Muscle layer of duodenum (tissue), 2 donors: ENCODE results near the gene CPNE4.
"Not testable (repeated sequence)": the region's sequence is repeated elsewhere in the genome, so short reads cannot be mapped to it uniquely, and the experiment has no call there.

Source experiments
- H3K27ac ChIP-seq: one replicate; pipeline ENCODE4 v1.7.0; 2013; ENCODE audit warnings: mild to moderate bottlenecking, low read length
- H3K27me3 ChIP-seq: one replicate; pipeline ENCODE4 v1.7.0; 2013; ENCODE audit warnings: low read depth, mild to moderate bottlenecking, control low read depth, low read length
- H3K36me3 ChIP-seq, 2 donors: one replicate each; pipeline ENCODE4 v1.7.0; 2013; ENCODE audit warnings: low read length in 2 of 2, control low read depth in 1 of 2, mild to moderate bottlenecking in 1 of 2; ENCODE audit not compliant: insufficient read depth in 2 of 2, control insufficient read depth in 1 of 2
- H3K4me1 ChIP-seq, 2 donors: one replicate each; pipeline ENCODE4 v1.7.0; 2013; ENCODE audit warnings: low read length in 2 of 2, mild to moderate bottlenecking in 2 of 2, control low read depth in 1 of 2, moderate library complexity in 1 of 2; ENCODE audit not compliant: insufficient read depth in 2 of 2, control insufficient read depth in 1 of 2
- H3K4me3 ChIP-seq, 2 donors: one replicate each; pipeline ENCODE4 v1.7.0; 2013; ENCODE audit warnings: low read length in 2 of 2, low read depth in 1 of 2, mild to moderate bottlenecking in 1 of 2
- H3K9me3 ChIP-seq, 2 donors: one replicate each; pipeline ENCODE4 v1.7.0; 2013; ENCODE audit warnings: low read length in 2 of 2, control low read depth in 1 of 2, mild to moderate bottlenecking in 1 of 2; ENCODE audit not compliant: control insufficient read depth in 1 of 2
- donor health status: healthy.

Gene CPNE4

DNA sequence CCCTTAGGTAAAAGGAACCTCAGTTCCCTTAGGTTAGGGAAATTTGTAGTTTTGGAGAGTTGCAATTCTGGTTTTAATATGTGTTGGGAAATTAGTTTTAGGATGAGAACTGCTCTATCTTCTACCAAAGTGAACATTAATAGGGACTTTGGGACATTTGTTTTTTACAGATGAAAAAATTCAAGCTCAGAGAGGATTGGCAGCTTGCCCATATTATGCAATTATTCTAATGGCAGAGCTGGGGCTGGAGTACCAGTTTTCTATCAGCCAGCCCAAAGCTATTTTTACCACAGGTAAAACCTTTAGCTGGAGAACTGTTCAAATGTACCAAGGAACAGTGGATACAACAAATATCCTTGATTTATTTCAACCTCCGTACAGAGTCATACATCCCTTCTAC is 127.0 kb downstream of the CPNE4 start:
- H3K4me3 ChIP-seq, result no peak overlapping the region
- no peaks in the 10 kb centered on the region for H3K27me3 ChIP-seq
- no peaks in the 10 kb centered on the region for H3K9me3 ChIP-seq
- H3K36me3 ChIP-seq, result no peaks in the 10 kb centered on the region
- no peak overlapping the region for H3K27ac ChIP-seq
- H3K4me1 ChIP-seq, result no peaks in the 10 kb centered on the region

DNA sequence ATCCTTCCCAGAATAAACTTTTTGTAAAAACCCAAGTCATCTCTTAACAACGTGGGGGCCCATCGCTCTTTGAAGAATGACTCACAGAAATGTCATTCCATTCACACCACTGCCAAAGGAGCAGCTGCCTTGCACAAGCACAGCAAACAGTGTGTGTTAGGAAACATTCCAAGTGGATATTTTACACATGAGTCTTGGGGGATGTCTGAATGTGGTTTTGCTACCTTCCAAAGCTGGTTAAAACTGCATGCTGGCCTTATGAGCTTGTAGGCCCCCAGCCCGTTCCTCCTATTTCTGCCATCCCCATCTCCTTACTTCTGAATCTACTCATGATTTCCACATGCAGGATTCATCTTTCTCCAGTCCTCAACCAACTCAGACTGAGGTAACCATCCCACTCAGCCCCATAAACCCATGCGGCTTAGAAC is 130.8 kb downstream of the CPNE4 start:
- no peaks in the 10 kb centered on the region for H3K9me3 ChIP-seq
- H3K4me3 ChIP-seq, result no peak overlapping the region

DNA sequence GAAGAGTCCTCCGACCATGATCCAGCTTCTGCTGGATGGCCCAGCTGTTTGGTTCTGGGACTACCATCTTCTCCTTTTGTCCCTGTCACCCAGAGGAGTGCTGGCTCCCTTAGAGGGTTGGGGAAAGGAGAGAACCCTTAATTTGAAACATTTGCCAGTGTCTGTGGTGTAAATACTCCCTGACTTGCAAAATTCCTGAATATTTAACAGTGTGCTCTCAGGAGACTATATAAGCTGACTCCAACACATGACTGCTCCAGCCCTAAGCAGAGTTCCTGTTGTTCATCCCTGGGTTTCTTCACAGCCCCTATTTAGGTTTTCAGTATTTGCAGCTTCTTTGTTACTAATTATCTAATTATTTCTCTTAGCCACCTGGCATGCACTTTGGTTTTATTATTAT is 133.1 kb downstream of the CPNE4 start:
- Histone ChIP-seq H3K4me3 (no peak overlapping the region), H3K27ac (no peak overlapping the region), H3K4me1 (no peaks in the 10 kb centered on the region), H3K36me3 (no peaks in the 10 kb centered on the region), H3K27me3 (no peaks in the 10 kb centered on the region), H3K9me3 (no peaks in the 10 kb centered on the region)

More for the DNA sequence above, 130.8 kb downstream of the CPNE4 start:
- H3K27me3 ChIP-seq, result no peaks in the 10 kb centered on the region
- H3K27ac ChIP-seq, result no peak overlapping the region
- H3K4me1 ChIP-seq, result no peaks in the 10 kb centered on the region
- no peaks in the 10 kb centered on the region for H3K36me3 ChIP-seq

GRCh38 chr3:131900891-131901290 is 133.9 kb downstream of the CPNE4 start:
- Histone ChIP-seq H3K9me3 (no peaks in the 10 kb centered on the region), H3K4me3 (no peak overlapping the region), H3K36me3 (no peaks in the 10 kb centered on the region), H3K27me3 (no peaks in the 10 kb centered on the region), H3K27ac (no peak overlapping the region), H3K4me1 (no peaks in the 10 kb centered on the region)

DNA sequence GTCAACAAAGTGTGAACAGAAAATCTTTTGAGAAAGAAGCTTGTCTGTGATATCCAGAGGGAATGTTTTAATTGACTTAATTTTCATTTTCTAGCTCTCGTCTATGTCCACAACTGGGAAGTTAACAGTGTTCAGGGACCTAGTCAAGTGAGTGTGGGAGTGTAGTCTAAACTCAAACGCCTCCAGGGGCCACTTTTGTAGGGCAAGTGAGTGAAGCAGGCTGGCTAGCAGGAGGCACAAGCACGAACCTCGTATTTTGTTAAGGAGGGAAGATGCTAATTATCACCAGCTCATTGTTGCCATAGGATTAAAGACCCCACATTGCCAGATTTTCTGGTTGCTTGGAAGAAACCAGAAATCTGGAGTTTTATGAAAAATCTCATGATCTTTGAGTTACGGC is 135.8 kb downstream of the CPNE4 start:
- no peaks in the 10 kb centered on the region for H3K36me3 ChIP-seq
- no peak overlapping the region for H3K4me3 ChIP-seq
- H3K9me3 ChIP-seq, result no peaks in the 10 kb centered on the region
- H3K27ac ChIP-seq, result no peak overlapping the region
- H3K27me3 ChIP-seq, result no peaks in the 10 kb centered on the region
- no peaks in the 10 kb centered on the region for H3K4me1 ChIP-seq

DNA sequence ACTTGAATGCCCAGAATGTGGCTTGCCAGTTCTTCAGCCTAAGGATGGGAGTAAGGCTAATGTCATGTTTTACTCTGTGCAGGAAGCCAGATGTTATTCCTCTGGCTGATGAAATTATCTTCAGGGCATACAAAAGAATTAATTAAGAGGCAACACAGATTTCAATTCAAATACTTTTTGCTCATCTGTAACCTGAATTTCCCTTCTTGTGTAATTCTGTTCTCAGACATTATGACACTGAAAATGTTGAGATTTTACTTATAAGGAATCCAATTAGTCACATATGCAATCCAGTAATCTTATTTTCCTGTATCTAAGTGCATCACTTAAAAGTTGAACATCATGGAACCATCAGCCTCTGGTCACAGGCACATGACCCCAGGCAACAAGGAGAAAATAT is 136.5 kb downstream of the CPNE4 start:
- no peak overlapping the region for H3K4me3 ChIP-seq
- H3K9me3 ChIP-seq, result no peaks in the 10 kb centered on the region
- no peaks in the 10 kb centered on the region for H3K27me3 ChIP-seq
- no peaks in the 10 kb centered on the region for H3K4me1 ChIP-seq
- no peaks in the 10 kb centered on the region for H3K36me3 ChIP-seq
- H3K27ac ChIP-seq, result no peak overlapping the region

GRCh38 chr3:131896285-131896684 is 138.5 kb downstream of the CPNE4 start:
- H3K9me3 ChIP-seq, result no peaks in the 10 kb centered on the region
- H3K27me3 ChIP-seq, result no peaks in the 10 kb centered on the region
- H3K36me3 ChIP-seq, result no peaks in the 10 kb centered on the region
- no peak overlapping the region for H3K4me3 ChIP-seq
- H3K4me1 ChIP-seq, result no peaks in the 10 kb centered on the region
- H3K27ac ChIP-seq, result no peak overlapping the region

- Histone ChIP-seq H3K27me3 (no peaks in the 10 kb centered on the region), H3K36me3 (no peaks in the 10 kb centered on the region), H3K27ac (no peak overlapping the region), H3K9me3 (no peaks in the 10 kb centered on the region), H3K4me1 (no peaks in the 10 kb centered on the region), H3K4me3 (no peak overlapping the region)
These were observed 139.0 kb downstream of the CPNE4 start for GRCh38 chr3:131895766-131896165.

DNA sequence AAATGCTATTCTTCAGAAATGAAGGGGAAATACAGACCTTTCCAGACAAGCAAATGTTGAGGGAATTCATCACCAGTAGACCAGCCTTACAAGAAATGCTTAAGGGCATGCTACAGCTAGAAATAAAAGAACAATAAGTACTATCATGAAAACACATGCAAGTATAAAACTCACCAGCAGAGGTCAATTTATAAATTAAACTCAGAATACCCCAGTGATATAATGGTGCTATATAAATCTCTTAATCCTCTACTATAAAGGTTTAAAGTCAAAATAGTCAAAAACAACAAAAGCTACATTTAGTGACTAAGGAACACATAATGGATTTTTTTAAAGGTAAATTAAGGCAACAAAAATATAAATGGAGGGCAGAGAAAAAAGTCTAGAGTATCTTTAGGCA is 142.5 kb downstream of the CPNE4 start:
- Histone ChIP-seq H3K27me3 (no peaks in the 10 kb centered on the region), H3K4me3 (no peak overlapping the region), H3K36me3 (no peaks in the 10 kb centered on the region), H3K27ac (no peak overlapping the region), H3K4me1 (no peaks in the 10 kb centered on the region), H3K9me3 (no peaks in the 10 kb centered on the region)

GRCh38 chr3:131885871-131886270 is 148.9 kb downstream of the CPNE4 start:
- not testable (repeated sequence) for H3K36me3 ChIP-seq, H3K27ac ChIP-seq, H3K9me3 ChIP-seq, H3K4me3 ChIP-seq, H3K4me1 ChIP-seq, H3K27me3 ChIP-seq

DNA sequence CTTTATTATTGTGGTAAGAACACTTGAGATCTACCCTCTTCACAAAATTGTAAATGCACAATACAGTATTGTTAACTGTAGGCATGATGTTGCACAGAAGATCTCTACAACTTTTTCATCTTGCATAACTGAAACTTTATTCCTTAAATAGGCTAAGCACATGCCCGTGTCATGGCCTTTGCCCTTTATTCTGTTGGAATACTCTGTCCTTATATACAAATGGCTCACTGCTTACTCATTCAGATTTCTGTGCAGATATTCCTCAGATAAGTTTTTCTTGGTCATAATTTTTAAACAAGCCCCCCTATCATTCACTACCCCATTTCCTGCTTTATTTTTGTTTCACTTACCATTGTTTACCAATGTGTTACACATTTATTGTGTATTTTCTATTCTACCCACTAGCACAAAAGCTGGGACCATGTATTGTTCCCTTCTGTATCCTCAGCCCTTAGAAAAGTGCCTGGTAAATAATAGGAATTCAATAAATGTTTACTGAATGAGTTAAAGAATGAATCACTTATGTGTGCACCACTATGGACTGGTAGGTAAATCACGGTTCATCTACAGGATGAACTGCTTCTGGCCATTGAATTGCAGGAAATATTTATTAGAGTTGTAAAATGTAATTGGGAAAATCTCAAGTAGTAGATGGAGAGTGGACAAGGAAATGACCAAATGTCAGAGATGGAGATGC is 151.0 kb downstream of the CPNE4 start:
- H3K4me1 ChIP-seq, result no peaks in the 10 kb centered on the region
- no peak overlapping the region for H3K27ac ChIP-seq
- H3K4me3 ChIP-seq, result no peak overlapping the region
- H3K27me3 ChIP-seq, result no peaks in the 10 kb centered on the region
- no peaks in the 10 kb centered on the region for H3K36me3 ChIP-seq
- H3K9me3 ChIP-seq, result no peaks in the 10 kb centered on the region

DNA sequence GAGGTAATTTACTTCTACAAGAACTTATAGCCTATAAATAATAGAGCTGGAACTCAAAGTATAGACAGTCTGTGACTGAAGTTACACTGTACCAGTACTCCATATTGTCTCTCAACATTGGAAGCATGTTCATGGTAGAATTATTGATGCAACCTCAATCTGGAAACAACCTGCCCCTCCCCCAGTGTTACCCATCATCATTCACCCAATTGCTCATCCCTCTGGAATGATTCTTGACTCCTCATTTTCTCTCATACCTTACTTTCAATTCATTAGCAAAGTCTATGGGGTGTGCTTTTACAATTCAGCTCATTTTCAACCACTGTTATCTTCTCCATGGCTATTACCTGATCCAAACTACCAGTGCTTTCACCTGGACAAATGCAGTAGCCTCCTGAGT is 151.7 kb downstream of the CPNE4 start:
- Histone ChIP-seq H3K4me1 (no peaks in the 10 kb centered on the region), H3K27ac (no peak overlapping the region), H3K27me3 (no peaks in the 10 kb centered on the region), H3K36me3 (no peaks in the 10 kb centered on the region), H3K4me3 (no peak overlapping the region), H3K9me3 (no peaks in the 10 kb centered on the region)
